Choroid plexus epithelial cell (primary cell): ENCODE results near the gene GTF2F1.

Source experiments
- DNase-seq: peaks from one replicate; pipeline ENCODE4 v3.0.0-alpha.2; 2010; ENCODE audit warnings: low read depth
- H3K4me3 ChIP-seq: 2 replicates; pipeline ENCODE4 v1.5.1; 2011; ENCODE audit warnings: low read depth, mild to moderate bottlenecking, control low read depth, low read length, moderate library complexity
- TF ChIP-seq, protein P1 (sequence below): conservative IDR thresholded peaks from 2 replicates; pipeline ENCODE4 v1.5.1; 2011; ENCODE audit warnings: low read depth, mild to moderate bottlenecking, control low read depth, inconsistent platforms, low read length, moderate library complexity

The GTF2F1 gene

DNA sequence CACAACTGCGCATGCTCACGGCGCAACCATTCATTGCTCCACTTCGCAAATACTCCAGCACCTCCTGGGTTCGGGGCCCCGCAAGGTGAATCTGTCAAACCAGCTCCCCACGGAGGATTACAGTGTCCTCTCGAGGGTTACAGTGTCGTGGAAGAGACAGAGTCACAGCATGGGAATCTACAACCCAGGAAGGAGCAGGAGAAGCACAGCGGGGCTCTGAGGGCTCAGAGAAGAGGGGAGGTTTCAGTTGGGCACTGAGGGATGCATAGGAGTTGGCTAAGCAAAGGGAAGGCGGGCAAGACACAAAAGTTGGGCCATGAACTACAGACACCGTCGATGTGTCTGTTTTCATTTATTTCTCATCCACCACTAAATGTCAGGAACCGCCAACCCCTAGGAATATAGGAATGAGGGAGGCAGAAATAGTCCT lies 1.0 kb upstream of the GTF2F1 start:
- DNase-seq, result no peak
- TF ChIP-seq, protein P1, sequence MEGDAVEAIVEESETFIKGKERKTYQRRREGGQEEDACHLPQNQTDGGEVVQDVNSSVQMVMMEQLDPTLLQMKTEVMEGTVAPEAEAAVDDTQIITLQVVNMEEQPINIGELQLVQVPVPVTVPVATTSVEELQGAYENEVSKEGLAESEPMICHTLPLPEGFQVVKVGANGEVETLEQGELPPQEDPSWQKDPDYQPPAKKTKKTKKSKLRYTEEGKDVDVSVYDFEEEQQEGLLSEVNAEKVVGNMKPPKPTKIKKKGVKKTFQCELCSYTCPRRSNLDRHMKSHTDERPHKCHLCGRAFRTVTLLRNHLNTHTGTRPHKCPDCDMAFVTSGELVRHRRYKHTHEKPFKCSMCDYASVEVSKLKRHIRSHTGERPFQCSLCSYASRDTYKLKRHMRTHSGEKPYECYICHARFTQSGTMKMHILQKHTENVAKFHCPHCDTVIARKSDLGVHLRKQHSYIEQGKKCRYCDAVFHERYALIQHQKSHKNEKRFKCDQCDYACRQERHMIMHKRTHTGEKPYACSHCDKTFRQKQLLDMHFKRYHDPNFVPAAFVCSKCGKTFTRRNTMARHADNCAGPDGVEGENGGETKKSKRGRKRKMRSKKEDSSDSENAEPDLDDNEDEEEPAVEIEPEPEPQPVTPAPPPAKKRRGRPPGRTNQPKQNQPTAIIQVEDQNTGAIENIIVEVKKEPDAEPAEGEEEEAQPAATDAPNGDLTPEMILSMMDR, result no peak
- H3K4me3 ChIP-seq, result peak overlapping the region; percentile 93

DNA sequence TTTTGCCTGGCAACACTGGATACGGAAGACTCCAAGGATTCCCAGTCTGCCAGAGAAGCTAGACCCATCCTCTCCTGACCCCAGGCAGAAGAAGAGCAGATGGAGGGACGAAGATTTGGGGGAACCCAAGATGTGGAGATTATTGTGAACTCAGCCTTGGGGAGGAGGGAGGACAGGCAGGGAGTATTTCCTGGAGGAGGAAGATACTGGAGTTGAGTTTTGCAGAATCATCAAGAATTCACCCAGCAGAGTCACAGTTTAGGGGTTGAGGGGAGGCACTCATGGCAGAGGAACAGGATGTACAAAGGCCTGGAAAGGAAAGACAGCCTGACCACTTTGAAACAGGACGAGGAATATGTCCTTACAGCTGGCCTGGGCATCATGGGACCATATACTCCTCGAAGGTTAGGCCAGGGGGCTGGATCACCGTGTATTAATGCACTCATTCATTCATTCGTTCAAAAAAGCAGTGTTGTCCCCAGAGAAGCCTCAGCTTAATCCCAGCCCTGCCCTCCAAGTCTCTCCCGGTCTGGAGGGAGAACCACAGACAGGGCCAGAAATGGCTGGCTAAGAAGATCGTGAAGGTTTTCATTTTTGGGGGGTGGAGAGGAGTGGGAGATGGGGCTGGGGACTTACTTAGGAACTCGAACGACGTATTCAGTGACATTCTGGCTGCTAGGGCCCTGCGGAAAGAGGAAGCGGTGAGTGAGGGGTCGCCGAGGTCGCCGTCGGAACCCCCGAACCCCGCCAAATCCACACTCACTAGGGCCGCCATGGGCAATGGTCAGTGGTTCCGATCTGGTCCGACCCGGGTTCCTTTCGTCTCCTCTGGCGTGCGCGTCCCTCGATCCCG lies 517 bp downstream of the GTF2F1 start:
- H3K4me3 ChIP-seq, result peak overlapping the region; percentile 93
- TF ChIP-seq, protein P1, result no peak
- no peak for DNase-seq

DNA sequence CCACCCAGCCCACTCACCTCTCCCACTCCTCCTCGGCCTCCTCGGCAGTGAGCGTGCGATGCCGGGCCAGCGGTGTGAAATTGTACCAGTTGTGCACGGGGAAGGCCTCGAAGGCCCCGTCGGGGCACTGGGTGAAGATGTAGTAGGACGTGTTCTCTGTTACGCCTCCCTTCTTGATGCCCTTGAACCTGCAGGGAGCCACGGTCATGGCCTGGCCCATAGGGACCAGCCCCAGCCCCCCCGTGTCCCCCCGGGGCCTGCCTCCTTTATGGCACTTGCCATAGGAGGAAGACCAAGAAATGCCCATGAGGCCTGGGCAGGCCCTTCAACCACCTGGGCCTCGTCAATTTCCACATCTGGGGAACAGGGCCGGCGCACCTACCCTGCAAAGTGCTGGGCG lies 5.6 kb downstream of the GTF2F1 start:
- DNase-seq, result no peak
- TF ChIP-seq, protein P1, result no peak
- H3K4me3 ChIP-seq, result no peak overlapping the region

DNA sequence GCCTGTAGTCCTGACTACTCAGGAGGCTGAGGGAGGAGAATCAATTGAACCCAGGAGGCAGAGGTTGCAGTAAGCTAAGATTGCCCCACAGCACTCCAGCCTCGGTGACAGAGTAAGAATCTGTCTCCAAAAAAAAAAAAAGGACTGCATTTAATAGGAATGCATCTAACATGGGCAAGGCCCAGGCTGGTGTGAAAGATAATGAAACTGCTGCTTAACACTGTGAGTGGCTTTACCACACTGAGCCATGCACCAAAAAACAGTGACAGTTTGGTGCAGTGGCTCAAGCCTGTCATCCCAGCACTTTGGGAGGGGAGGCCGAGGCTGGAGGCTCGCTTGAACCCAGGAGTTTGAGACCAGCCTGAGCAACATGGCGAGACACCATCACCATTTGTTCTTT lies 8.6 kb downstream of the GTF2F1 start:
- no peak for DNase-seq
- TF ChIP-seq, protein P1, result no peak
- no peak overlapping the region for H3K4me3 ChIP-seq

DNA sequence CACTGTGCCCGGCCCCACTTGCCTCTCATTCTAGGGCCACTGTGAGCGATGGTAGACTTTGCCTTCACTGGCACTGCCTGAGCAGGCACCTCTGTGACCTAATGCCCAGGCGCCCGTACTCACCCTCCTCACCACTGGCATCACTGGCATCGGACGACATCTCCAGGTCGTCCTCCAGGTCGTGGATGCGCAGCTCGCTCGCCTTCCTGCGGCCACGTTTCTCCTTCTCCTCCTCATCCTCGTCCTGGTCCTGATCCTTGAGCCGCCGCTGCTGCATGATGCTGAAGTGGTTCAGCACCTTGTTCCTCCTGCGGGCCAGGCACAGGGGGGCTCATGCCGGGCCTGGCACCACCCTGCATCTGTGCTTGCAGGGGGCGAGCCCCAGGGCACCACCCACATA lies 9.8 kb downstream of the GTF2F1 start:
- H3K4me3 ChIP-seq, result no peak overlapping the region
- no peak for DNase-seq

DNA sequence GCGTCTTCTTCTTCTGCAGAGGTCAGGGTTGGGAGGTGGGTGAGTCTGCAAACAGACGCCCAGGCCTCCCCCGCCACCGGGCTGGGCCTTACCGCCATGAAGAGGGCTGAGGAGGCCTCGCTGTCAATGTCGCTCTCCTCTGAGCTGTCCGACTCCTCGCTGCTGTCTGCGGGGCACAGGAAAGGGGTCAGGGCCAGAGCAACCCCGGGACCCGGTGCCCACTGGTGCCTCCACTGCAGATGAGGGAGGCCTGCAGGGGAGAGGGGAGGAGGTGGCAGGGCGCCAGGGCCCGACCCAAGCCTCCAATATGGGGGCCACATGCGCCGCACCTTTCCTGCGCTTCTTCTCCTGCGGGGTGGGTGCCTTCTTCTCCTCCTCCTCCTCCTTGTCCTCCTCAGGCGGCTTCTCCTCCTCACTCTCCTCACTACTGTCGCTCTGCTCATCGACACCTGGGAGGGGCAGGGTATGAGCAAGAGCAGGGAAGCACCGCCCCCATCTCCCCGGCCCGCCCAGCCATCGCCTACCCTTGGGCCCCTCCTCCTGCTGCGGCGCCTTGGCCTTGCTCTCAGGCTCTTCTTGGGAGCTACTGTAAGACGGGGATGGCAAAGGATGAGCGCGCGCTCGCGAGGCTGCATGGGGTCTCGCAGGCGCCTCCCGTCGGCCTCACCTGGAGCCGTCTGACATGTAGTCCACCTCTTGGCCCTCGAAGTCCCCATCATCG lies 11.8 kb downstream of the GTF2F1 start:
- TF ChIP-seq, protein P1, result no peak
- DNase-seq, result no peak
- no peak overlapping the region for H3K4me3 ChIP-seq

More for the DNA sequence above, 9.8 kb downstream of the GTF2F1 start:
- TF ChIP-seq, protein P1, result no peak
